Endothelial cell of umbilical vein (primary cell): ENCODE measurements around the gene FRS3. TPM values are rescaled to one million over a fixed set of nuclear protein-coding genes. Genes with fewer than 3 reads are reported as not detected.
"Not testable (repeated sequence)": the region's sequence is repeated elsewhere in the genome, so short reads cannot be mapped to it uniquely, and the experiment has no call there.

ENCODE experiments used
- BruUV-seq: library from RNA; stranded (reverse); fragments of 400-500 nt; replicated peaks from 2 replicates; lab custom pipeline; 2021; lab: Mats Ljungman, UMichigan
- CTCF ChIA-PET: fragments of 300-600, 350-600 bp; sonication (Branson Sonifier 250); formaldehyde crosslinking; loops from one replicate; lab custom pipeline; 2021; ENCODE audit warnings: antibody characterized with exemption, inconsistent platforms; lab: Charles Lee
- POLR2A ChIA-PET: fragments of 300-600, 350-600 bp; sonication (Branson Sonifier 250); formaldehyde crosslinking; loops from one replicate; lab custom pipeline; 2021; ENCODE audit warnings: antibody characterized with exemption, inconsistent platforms; lab: Charles Lee
- DNase-seq: peaks from one replicate; pipeline ENCODE4 v3.0.0-alpha.2; 2011; ENCODE audit warnings: low read depth, low spot score
- FAIRE-seq: peaks from 2 replicates; lab custom pipeline; 2011; peaks lifted over from hg19 to GRCh38; lab: Jason Lieb, UNC
- H2AFZ ChIP-seq: 2 replicates; pipeline ENCODE4 v1.6.0; 2012; ENCODE audit warnings: low read depth, low read length, control low read depth, inconsistent platforms
- H3K27ac ChIP-seq: 2 replicates; pipeline ENCODE4 v1.5.1; 2011; ENCODE audit warnings: low read depth, mild to moderate bottlenecking, control low read depth, low read length, moderate library complexity; ENCODE audit not compliant: insufficient read depth
- H3K27me3 ChIP-seq, 2 experiments: 2 replicates each; pipeline versions ENCODE4 v1.6.0 to v1.6.1; 2011; ENCODE audit warnings: low read length in 2 of 2, mixed read lengths in 1 of 2; ENCODE audit not compliant: control insufficient read depth in 2 of 2, insufficient read depth in 2 of 2
- H3K36me3 ChIP-seq, 2 experiments: 2 replicates in 1 of 2; 3 replicates in 1 of 2; pipeline ENCODE4 v1.5.1; 2011; ENCODE audit warnings: low read length in 2 of 2, mild to moderate bottlenecking in 1 of 2, moderate library complexity in 1 of 2; ENCODE audit not compliant: control insufficient read depth in 2 of 2, insufficient read depth in 2 of 2; ENCODE audit errors: extremely low read depth in 1 of 2
- H3K4me1 ChIP-seq: 3 replicates; pipeline ENCODE4 v1.5.1; 2011; ENCODE audit warnings: mild to moderate bottlenecking, low read length; ENCODE audit not compliant: control insufficient read depth, insufficient read depth; ENCODE audit errors: extremely low read depth
- H3K4me2 ChIP-seq: 2 replicates; pipeline ENCODE4 v1.6.1; 2011; ENCODE audit warnings: low read length, control low read depth, mixed read lengths; ENCODE audit not compliant: insufficient read depth
- H3K4me3 ChIP-seq, 3 experiments: fragments of 200-600 bp in 1 of 3; sonication (generic), shearing (Covaris generic) in 1 of 3; replicated peaks in 1 of 3; 2 replicates each; pipeline ENCODE4 v1.5.1; 2011 to 2016; ENCODE audit warnings: control low read depth in 3 of 3, low read length in 3 of 3, mild to moderate bottlenecking in 2 of 3, inconsistent platforms in 1 of 3, low read depth in 1 of 3, moderate library complexity in 1 of 3; ENCODE audit not compliant: insufficient read depth in 1 of 3
- H3K79me2 ChIP-seq: 2 replicates; pipeline ENCODE4 v1.6.0; 2012; ENCODE audit warnings: low read length, inconsistent platforms; ENCODE audit not compliant: control insufficient read depth, insufficient read depth
- H3K9ac ChIP-seq: replicated peaks from 2 replicates; pipeline ENCODE3; 2011; ENCODE audit warnings: low read length, control low read depth; ENCODE audit not compliant: insufficient read depth; ENCODE audit errors: extremely low read depth
- H3K9me1 ChIP-seq: replicated peaks from 3 replicates; pipeline ENCODE4 v1.6.0; 2011; ENCODE audit warnings: mild to moderate bottlenecking, low read length; ENCODE audit not compliant: control insufficient read depth, insufficient read depth; ENCODE audit errors: extremely low read depth
- H3K9me3 ChIP-seq: replicated peaks from 2 replicates; pipeline ENCODE4 v1.5.1; 2012; ENCODE audit warnings: low read length, inconsistent platforms; ENCODE audit not compliant: control insufficient read depth, insufficient read depth
- H4K20me1 ChIP-seq: replicated peaks from 2 replicates; pipeline ENCODE3; 2011; ENCODE audit warnings: mild to moderate bottlenecking, low read length; ENCODE audit not compliant: control insufficient read depth, insufficient read depth; ENCODE audit errors: extremely low read depth
- CTCF ChIP-seq, 2 donors: IDR thresholded peaks; 1 replicate in 1 of 2; 2 replicates in 1 of 2; pipeline ENCODE4 v1.5.1; 2011; ENCODE audit warnings: low read length in 2 of 2, mild to moderate bottlenecking in 2 of 2, moderate library complexity in 2 of 2, control low read depth in 1 of 2, inconsistent platforms in 1 of 2, low read depth in 1 of 2; ENCODE audit not compliant: insufficient read depth in 1 of 2; ENCODE audit errors: extremely low read depth in 1 of 2
- EZH2 ChIP-seq: IDR thresholded peaks from 2 replicates; pipeline ENCODE4 v1.6.1; 2012; ENCODE audit warnings: borderline replicate concordance, low read depth, mild to moderate bottlenecking, moderate library complexity, low read length, inconsistent platforms; ENCODE audit not compliant: severe bottlenecking
- FOS ChIP-seq: IDR thresholded peaks from 2 replicates; pipeline ENCODE4 v1.6.1; 2011; ENCODE audit warnings: mild to moderate bottlenecking, low read length, moderate library complexity, borderline replicate concordance; ENCODE audit not compliant: insufficient read depth
- GATA2 ChIP-seq: IDR thresholded peaks from 2 replicates; pipeline ENCODE4 v1.7.0; 2011; ENCODE audit warnings: low read depth, mild to moderate bottlenecking, moderate library complexity, mixed read lengths, low read length; ENCODE audit not compliant: insufficient read length, insufficient read depth
- JUN ChIP-seq: IDR thresholded peaks from 2 replicates; pipeline ENCODE4 v1.6.1; 2011; ENCODE audit warnings: borderline replicate concordance, low read depth; ENCODE audit not compliant: insufficient read length, insufficient read depth
- MYC ChIP-seq: IDR thresholded peaks from one replicate; pipeline ENCODE4 v1.6.1; 2011; ENCODE audit warnings: mild to moderate bottlenecking, low read depth, low read length
- POLR2A ChIP-seq: IDR thresholded peaks from 2 replicates; pipeline ENCODE4 v1.6.1; 2012; ENCODE audit warnings: low read depth, mild to moderate bottlenecking, control low read depth, low read length
- POLR2AphosphoS5 ChIP-seq: IDR thresholded peaks from 2 replicates; pipeline ENCODE4 v1.6.1; 2012; ENCODE audit warnings: low read depth, mild to moderate bottlenecking, control low read depth, low read length, moderate library complexity; ENCODE audit not compliant: insufficient read depth
- dilution Hi-C: fragments of 300-500 bp; cut with MboI; formaldehyde crosslinking; loops from one replicate; pipeline ENCODE4 v1.15.0; 2019; ENCODE audit warnings: low sequenced_read_pairs; ENCODE audit not compliant: extremely low pct_ligation_motif_present
- intact Hi-C: fragments of 100-400 bp; cut with micrococcal nuclease; formaldehyde crosslinking; loops from one replicate; pipeline ENCODE4 v1.10.0; 2022
- polyA plus RNA-seq, 4 experiments: library from polyadenylated mRNA; depleted of rRNA in 3 of 4; stranded (reverse) in 3 of 4; unstranded in 1 of 4; fragments of >200 nt; gene quantifications; 2 replicates each; pipeline versions ENCODE4 v1.2.1 to v1.2.3, GENCODE V29; 2011 to 2012; ENCODE audit warnings: missing spikeins in 1 of 4
- total RNA-seq: library from RNA; stranded (reverse); gene quantifications from 2 replicates; pipeline ENCODE4 v1.2.3, GENCODE V29; 2021
- TF ChIP-seq, protein P1 (sequence below): IDR thresholded peaks from 2 replicates; pipeline ENCODE4 v1.6.1; 2011; ENCODE audit not compliant: insufficient read depth, insufficient read length

The FRS3 gene
- total and polyA plus RNA-seq, 2 donors (not counting 3 experiments of a cell fraction or from before 2014, with no cell fraction given): 5.2 to 5.3 TPM

- Histone ChIP-seq H3K27ac (no peak overlapping the region), H3K4me3 (no peak overlapping the region), H3K9me3 (no peaks in the 10 kb centered on the region), H2AFZ (peak overlapping the region; percentile 62), H3K79me2 (no peaks in the 10 kb centered on the region), H3K27me3 (no peaks in the 10 kb centered on the region), H3K4me1 (peaks cover 6% of the 10 kb centered on the region), H3K9ac (no peak overlapping the region), H3K4me2 (no peak overlapping the region), H3K36me3 (peaks cover 0 to 11% of the 10 kb centered on the region in 2 experiments), H3K9me1 (no peaks in the 10 kb centered on the region), H4K20me1 (no peaks in the 10 kb centered on the region)
- POLR2A ChIA-PET: no interaction called here
- no TSS peak for BruUV-seq
- FAIRE-seq: peak; percentile 87
- CTCF ChIA-PET: interaction anchor here (0.6 to 0.8 kb wide), 3 partner anchors 33 to 219 kb away, joined by 3 read pairs; no protein-coding TSS in a partner anchor
- no peak for TF ChIP-seq GATA2
- TF ChIP-seq FOS: no peak
- TF ChIP-seq EZH2: no peak
- TF ChIP-seq POLR2A: no peak
- no peak for TF ChIP-seq MYC
- no peak for TF ChIP-seq POLR2AphosphoS5
- TF ChIP-seq, protein P1, sequence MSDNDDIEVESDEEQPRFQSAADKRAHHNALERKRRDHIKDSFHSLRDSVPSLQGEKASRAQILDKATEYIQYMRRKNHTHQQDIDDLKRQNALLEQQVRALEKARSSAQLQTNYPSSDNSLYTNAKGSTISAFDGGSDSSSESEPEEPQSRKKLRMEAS: no peak
- TF ChIP-seq CTCF (IDR thresholded peaks at IDR 0.05; ENCODE audit: extremely low read depth in 1 of 2, insufficient read depth in 1 of 2, low read depth in 1 of 2, low read length in 2 of 2): no peak
- TF ChIP-seq JUN: no peak
- dilution Hi-C loops (no loop called here), intact Hi-C loops (no loop called here)
- DNase-seq: peak; percentile 77
These were observed 12.4 kb downstream of the FRS3 start for GRCh38 chr6:41767112-41767833.

- H3K36me3 ChIP-seq, H3K9me3 ChIP-seq, dilution Hi-C loops, H3K9ac ChIP-seq, POLR2A ChIA-PET, H3K4me2 ChIP-seq, FAIRE-seq, H3K27me3 ChIP-seq, H2AFZ ChIP-seq, H3K79me2 ChIP-seq, H3K27ac ChIP-seq, intact Hi-C loops, H3K9me1 ChIP-seq, BruUV-seq, H4K20me1 ChIP-seq, DNase-seq, H3K4me1 ChIP-seq, H3K4me3 ChIP-seq: not testable (repeated sequence)
- CTCF ChIA-PET: interaction anchor here (0.6 to 0.8 kb wide), 3 partner anchors 10 to 60 kb away, joined by 3 read pairs; no protein-coding TSS in a partner anchor
These were observed 13.5 kb downstream of the FRS3 start for GRCh38 chr6:41766043-41766664.
